Osteocyte (in vitro differentiated cells): ENCODE data around the gene UROC1. TPM values are rescaled to one million over a fixed set of nuclear protein-coding genes. Genes with fewer than 3 reads are reported as not detected.

Source experiments
- DNase-seq: peaks from one replicate; pipeline ENCODE4 v3.0.0; 2021; ENCODE audit warnings: mixed read lengths; ENCODE audit not compliant: unreplicated experiment; ENCODE audit errors: extremely low spot score
- H3K27ac Mint-ChIP-seq: one replicate; pipeline ENCODE4 v1.8.0; 2021; ENCODE audit warnings: mild to moderate bottlenecking, mixed read lengths; ENCODE audit not compliant: unreplicated experiment
- H3K27me3 Mint-ChIP-seq: one replicate; pipeline ENCODE4 v1.8.0; 2021; ENCODE audit warnings: mixed read lengths; ENCODE audit not compliant: unreplicated experiment
- H3K36me3 Mint-ChIP-seq: one replicate; pipeline ENCODE4 v1.8.0; 2021; ENCODE audit warnings: mixed read lengths; ENCODE audit not compliant: unreplicated experiment
- H3K4me1 Mint-ChIP-seq: one replicate; pipeline ENCODE4 v1.8.0; 2021; ENCODE audit warnings: mixed read lengths; ENCODE audit not compliant: unreplicated experiment
- H3K4me3 Mint-ChIP-seq: one replicate; pipeline ENCODE4 v1.8.0; 2021; ENCODE audit warnings: mild to moderate bottlenecking, moderate library complexity, mixed read lengths; ENCODE audit not compliant: unreplicated experiment
- H3K9me3 Mint-ChIP-seq: one replicate; pipeline ENCODE4 v1.8.0; 2021; ENCODE audit warnings: mixed read lengths; ENCODE audit not compliant: unreplicated experiment
- total RNA-seq: library from RNA; stranded (reverse); gene quantifications from 2 replicates; pipeline ENCODE4 v1.2.1, GENCODE V29; 2021
- TF ChIP-seq, protein P1 (sequence below): fragments of 200-600 bp; sonication (generic); IDR thresholded peaks from 2 replicates; pipeline ENCODE4 v1.5.0; 2021; ENCODE audit warnings: antibody characterized with exemption, mild to moderate bottlenecking, moderate library complexity

The UROC1 gene
- total RNA-seq, 1 donor from 2014 or later, result not detected

DNA sequence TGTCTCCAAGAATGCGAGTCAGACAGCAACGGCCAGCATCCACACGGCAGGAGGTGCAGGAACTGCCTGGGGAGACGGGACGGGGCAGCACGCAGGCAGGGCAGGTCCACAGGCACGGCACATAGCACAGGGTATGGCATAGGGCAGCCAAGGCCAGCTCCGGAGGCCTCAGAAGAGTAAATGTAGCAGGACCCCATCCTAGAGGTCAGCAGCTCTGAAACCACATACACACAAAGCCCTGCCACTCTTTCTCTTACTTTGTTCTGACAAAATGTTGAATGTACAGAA lies 68.7 kb downstream of the UROC1 start:
- Mint-ChIP-seq H3K9me3 (no peaks in the 10 kb centered on the region), H3K4me3 (no peak overlapping the region), H3K27ac (no peak overlapping the region), H3K4me1 (peaks cover 3% of the 10 kb centered on the region), H3K27me3 (no peaks in the 10 kb centered on the region), H3K36me3 (peaks cover 22% of the 10 kb centered on the region)
- DNase-seq, result no peak
- TF ChIP-seq, protein P1, sequence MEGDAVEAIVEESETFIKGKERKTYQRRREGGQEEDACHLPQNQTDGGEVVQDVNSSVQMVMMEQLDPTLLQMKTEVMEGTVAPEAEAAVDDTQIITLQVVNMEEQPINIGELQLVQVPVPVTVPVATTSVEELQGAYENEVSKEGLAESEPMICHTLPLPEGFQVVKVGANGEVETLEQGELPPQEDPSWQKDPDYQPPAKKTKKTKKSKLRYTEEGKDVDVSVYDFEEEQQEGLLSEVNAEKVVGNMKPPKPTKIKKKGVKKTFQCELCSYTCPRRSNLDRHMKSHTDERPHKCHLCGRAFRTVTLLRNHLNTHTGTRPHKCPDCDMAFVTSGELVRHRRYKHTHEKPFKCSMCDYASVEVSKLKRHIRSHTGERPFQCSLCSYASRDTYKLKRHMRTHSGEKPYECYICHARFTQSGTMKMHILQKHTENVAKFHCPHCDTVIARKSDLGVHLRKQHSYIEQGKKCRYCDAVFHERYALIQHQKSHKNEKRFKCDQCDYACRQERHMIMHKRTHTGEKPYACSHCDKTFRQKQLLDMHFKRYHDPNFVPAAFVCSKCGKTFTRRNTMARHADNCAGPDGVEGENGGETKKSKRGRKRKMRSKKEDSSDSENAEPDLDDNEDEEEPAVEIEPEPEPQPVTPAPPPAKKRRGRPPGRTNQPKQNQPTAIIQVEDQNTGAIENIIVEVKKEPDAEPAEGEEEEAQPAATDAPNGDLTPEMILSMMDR, result no peak

DNA sequence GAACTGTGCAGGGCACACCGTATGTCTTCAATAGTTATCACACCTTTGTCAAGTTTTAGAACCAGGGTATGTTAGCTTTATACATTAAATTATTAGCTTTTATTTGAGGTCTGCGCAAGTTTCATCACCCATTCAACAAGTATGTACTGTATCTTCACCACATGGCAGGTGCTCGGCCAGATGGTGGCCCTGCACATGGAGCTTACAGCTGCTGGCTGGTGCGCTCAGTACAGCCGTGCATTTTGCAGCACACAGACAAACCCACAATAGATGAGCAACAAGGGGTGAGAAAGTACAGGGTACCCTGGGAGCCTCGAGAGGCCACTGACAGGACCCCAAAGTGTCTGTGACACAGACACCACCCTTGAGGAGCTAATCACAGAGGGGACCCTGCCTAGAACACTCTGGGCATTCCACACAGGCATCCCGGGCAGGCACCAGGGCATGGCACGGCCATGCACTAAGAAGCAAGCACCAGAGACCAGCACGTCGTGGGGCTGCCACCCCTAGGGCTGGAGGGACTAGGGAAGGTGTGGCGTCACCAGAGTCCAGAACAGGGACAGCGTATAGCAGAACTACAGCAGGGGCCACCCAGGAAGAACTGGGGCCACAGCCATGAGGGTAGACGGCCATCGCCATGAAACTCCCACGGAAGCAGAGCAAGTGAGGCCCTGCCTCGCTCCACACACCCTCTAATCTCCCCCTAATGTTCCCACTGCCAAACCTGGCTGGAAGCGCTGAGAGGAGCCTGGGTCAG lies 69.3 kb downstream of the UROC1 start:
- H3K27ac Mint-ChIP-seq, result no peak overlapping the region
- H3K4me3 Mint-ChIP-seq, result no peak overlapping the region
- TF ChIP-seq, protein P1, result no peak
- peaks cover 22% of the 10 kb centered on the region for H3K36me3 Mint-ChIP-seq
- H3K9me3 Mint-ChIP-seq, result no peaks in the 10 kb centered on the region
- peaks cover 3% of the 10 kb centered on the region for H3K4me1 Mint-ChIP-seq
- H3K27me3 Mint-ChIP-seq, result no peaks in the 10 kb centered on the region
- DNase-seq, result peak; percentile 78

DNA sequence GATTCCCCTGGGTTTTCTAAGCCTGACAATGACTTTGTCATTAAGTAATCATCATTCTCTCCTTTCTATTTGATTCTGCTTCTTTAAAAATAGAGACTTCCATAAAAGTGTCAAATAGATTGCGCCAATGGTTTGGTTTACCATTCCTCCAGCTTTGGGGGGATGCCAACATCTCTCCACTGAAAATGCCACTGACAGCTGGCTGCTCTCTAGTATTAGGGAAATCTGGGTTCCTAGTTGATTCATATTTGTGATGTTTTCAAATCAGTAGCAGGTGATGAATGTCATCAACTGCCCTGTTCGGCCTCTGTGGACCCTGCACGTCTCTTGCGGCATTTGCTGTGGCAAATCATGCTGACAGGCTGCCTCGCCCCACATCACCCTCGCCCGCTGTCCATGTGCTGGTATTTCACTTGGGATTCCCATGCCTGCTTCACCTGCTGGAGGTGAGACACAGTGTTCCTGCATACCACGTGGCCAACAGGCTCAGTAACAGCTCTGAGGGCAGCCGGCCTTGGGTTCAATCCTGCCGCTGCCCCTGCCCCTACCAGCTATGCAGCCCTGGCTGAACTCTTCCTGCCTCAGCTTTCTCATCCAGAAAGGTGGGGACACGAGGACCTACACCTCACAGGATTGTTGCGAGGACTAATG lies 70.0 kb downstream of the UROC1 start:
- Mint-ChIP-seq H3K36me3 (peaks cover 24% of the 10 kb centered on the region), H3K4me1 (peaks cover 3% of the 10 kb centered on the region)
- DNase-seq, result peak; percentile 68

DNA sequence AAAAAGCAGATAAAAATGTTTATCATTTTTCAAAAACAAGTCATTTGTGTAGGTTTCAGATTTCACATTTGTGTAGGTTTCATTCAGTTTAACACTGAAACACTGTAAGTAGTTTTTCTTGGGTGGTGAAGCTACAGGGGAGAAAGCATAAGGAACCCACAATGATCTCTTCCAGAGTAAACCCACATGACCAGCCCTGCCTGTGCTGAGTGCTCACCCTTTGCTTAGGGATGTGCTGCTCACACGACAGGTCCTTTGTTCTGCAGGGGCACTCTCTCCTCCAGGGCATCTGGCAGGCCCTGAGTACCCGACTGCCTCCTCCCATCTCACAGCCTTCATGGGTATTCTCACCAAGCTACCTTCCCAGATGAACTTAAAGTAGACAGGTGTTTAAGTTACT lies 70.8 kb downstream of the UROC1 start:
- Mint-ChIP-seq H3K4me3 (no peak overlapping the region), H3K9me3 (no peaks in the 10 kb centered on the region), H3K4me1 (peaks cover 3% of the 10 kb centered on the region), H3K27me3 (no peaks in the 10 kb centered on the region), H3K36me3 (peaks cover 19% of the 10 kb centered on the region), H3K27ac (peak overlapping the region; percentile 18)
- DNase-seq, result no peak
- TF ChIP-seq, protein P1, result no peak

More for the DNA sequence above, 70.0 kb downstream of the UROC1 start:
- no peaks in the 10 kb centered on the region for H3K27me3 Mint-ChIP-seq
- H3K27ac Mint-ChIP-seq, result no peak overlapping the region
- TF ChIP-seq, protein P1, result no peak
- no peaks in the 10 kb centered on the region for H3K9me3 Mint-ChIP-seq
- H3K4me3 Mint-ChIP-seq, result no peak overlapping the region

DNA sequence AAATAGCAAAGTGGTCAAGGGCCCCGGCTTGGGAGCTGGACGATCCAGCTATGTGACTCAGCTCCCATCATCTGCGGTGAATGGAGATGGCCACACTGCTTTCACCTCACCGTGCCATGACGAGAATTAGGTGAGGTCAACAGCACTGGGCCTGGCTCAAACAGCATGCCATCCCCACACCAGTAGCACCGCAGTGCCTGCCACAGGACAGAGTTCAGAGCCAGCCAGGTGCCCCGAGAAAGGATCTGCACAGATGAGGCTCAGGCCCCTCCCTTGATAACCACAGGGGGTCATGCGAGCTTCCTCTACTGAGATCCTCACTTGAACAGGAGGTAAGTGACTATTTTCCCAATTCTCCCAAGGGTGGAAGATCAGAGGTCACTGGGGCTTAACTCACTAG lies 71.3 kb downstream of the UROC1 start:
- Mint-ChIP-seq H3K9me3 (no peaks in the 10 kb centered on the region), H3K4me1 (peaks cover 3% of the 10 kb centered on the region), H3K27me3 (no peaks in the 10 kb centered on the region), H3K27ac (no peak overlapping the region), H3K4me3 (no peak overlapping the region), H3K36me3 (peaks cover 16% of the 10 kb centered on the region)
- peak; percentile 82 for DNase-seq
- TF ChIP-seq, protein P1, result no peak
